GM12872 (cell line): ENCODE results near the gene SBF2.

Experiments used
- CTCF ChIP-seq: IDR thresholded peaks from 3 replicates; pipeline ENCODE4 v1.5.1; 2011; ENCODE audit warnings: low read depth, mild to moderate bottlenecking, low read length, moderate library complexity; ENCODE audit not compliant: insufficient read depth

SBF2 gene

GRCh38 chr11:10080138-10080537 lies 213.9 kb downstream of the SBF2 start:
- no peak for TF ChIP-seq CTCF

- TF ChIP-seq CTCF, result peak; percentile 83
These were observed 217.4 kb downstream of the SBF2 start for GRCh38 chr11:10076458-10077141.

GRCh38 chr11:10075141-10075540 lies 218.9 kb downstream of the SBF2 start:
- TF ChIP-seq CTCF, result no peak

GRCh38 chr11:10072841-10073240 lies 221.2 kb downstream of the SBF2 start:
- no peak for TF ChIP-seq CTCF

DNA sequence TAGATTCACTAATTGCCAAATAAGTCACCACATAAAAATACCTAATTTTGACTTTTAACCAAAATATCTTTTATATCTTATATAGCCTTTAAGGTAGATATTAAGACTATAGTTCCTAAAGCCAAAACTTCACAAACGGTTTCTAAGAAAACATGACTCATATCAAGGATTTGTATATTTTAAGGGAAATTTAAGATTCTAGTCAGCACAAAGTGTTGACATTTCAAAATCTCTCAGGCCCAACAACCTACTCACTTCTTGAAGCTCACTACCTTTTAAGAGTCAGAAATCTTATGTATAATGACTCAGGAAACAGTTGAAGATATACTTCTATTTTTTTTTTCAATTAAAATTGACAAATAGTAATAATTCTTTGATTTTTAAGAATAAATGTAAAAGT lies 221.9 kb downstream of the SBF2 start:
- TF ChIP-seq CTCF, result no peak

DNA sequence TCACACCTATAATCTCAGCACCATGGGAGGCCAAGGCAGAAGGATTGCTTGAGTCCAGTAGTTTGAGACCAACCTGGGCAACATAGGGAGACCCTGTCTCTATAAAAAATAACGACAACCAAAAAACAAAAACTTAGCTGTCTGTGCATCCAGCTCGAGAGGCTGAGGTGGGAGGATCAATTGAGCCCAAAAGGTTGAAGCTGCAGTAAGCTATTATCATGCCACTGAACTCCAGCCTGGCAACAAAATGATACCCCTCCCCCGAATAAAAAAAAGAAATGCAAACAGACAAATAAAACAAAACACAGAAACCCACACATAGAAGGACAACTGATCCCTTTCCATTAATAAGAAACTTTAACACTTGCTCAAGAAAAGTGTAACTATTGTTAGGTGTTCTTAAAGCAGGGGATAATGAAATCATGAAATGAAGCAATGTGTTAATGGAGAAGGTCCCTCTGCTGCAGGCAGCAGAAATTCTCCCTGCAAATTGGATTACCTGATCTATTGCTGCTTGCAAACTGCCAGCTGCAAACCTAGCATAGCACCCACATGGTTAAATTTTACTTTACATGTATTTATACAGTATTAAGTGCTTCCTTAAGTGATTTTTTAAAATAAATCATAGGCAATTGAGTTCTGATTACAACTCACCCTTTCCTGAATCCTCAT lies 226.3 kb downstream of the SBF2 start:
- TF ChIP-seq CTCF, result no peak

GRCh38 chr11:10066441-10066840 lies 227.6 kb downstream of the SBF2 start:
- TF ChIP-seq CTCF, result no peak
